K562 (cell line): ENCODE measurements around the gene ZNF552. TPM values are rescaled to one million over a fixed set of nuclear protein-coding genes. Genes with fewer than 3 reads are reported as not detected.
A peak's percentile ranks its signal among the peaks of the same experiment; 100 is the strongest.

ENCODE experiments used
- CREB3L1 ChIP-seq: fragments of 450-650 bp; IDR thresholded peaks from 2 replicates; pipeline ENCODE4 v1.6.1; 2014; ENCODE audit warnings: low read depth, mild to moderate bottlenecking, moderate library complexity, borderline replicate concordance
- CTBP1 ChIP-seq: fragments of 450-650 bp; IDR thresholded peaks from 2 replicates; pipeline ENCODE4 v1.6.1; 2016; ENCODE audit warnings: borderline replicate concordance
- E2F6 ChIP-seq, 2 experiments: IDR thresholded peaks; 2 replicates each; pipeline ENCODE4 v1.6.1; 2011; ENCODE audit warnings: borderline replicate concordance in 1 of 2, control low read depth in 1 of 2, low read depth in 1 of 2, low read length in 1 of 2, mild to moderate bottlenecking in 1 of 2, mixed read lengths in 1 of 2, moderate library complexity in 1 of 2; ENCODE audit not compliant: insufficient read depth in 1 of 2, insufficient read length in 1 of 2, poor library complexity in 1 of 2, severe bottlenecking in 1 of 2; ENCODE audit errors: extremely low read depth in 1 of 2
- ELF1 ChIP-seq: fragments of 200-800 bp; sonication (Bioruptor generic); IDR thresholded peaks from 2 replicates; pipeline ENCODE4 v1.6.1; 2016; ENCODE audit warnings: missing genetic modification characterization, missing compliant biosample characterization
- ESRRA ChIP-seq: fragments of 450-650 bp; IDR thresholded peaks from 2 replicates; pipeline ENCODE4 v1.6.1; 2014; ENCODE audit warnings: low read depth, mild to moderate bottlenecking, moderate library complexity, borderline replicate concordance
- GABPA ChIP-seq: fragments of 200-800 bp; sonication (Bioruptor generic); conservative IDR thresholded peaks from 2 replicates; pipeline ENCODE4 v1.6.1; 2016; ENCODE audit warnings: low read depth, missing genetic modification characterization, missing compliant biosample characterization
- GABPB1 ChIP-seq: sonication (generic); formaldehyde crosslinking; IDR thresholded peaks from 2 replicates; pipeline ENCODE4 v1.8.0; 2022; ENCODE audit warnings: mild to moderate bottlenecking, missing genetic modification reagents
- ILK ChIP-seq: fragments of 450-650 bp; IDR thresholded peaks from 2 replicates; pipeline ENCODE4 v1.6.1; 2016; ENCODE audit warnings: missing genetic modification characterization, low read depth, mild to moderate bottlenecking, missing compliant biosample characterization, moderate library complexity, borderline replicate concordance
- KDM1A ChIP-seq, 2 experiments: fragments of 450-650 bp; IDR thresholded peaks; 2 replicates each; pipeline ENCODE4 v1.6.1; 2016; ENCODE audit warnings: mild to moderate bottlenecking in 2 of 2
- NFRKB ChIP-seq: fragments of 450-650 bp; IDR thresholded peaks from 2 replicates; pipeline ENCODE4 v1.6.1; 2016; ENCODE audit warnings: low read depth
- PCBP2 ChIP-seq: fragments of 200-400 bp; formaldehyde crosslinking; IDR thresholded peaks from 2 replicates; pipeline ENCODE4 v1.6.1; 2018; ENCODE audit warnings: low read length, low read depth, mild to moderate bottlenecking, moderate library complexity; ENCODE audit not compliant: poor library complexity, severe bottlenecking
- PHF8 ChIP-seq: fragments of 200-600 bp; sonication (generic); IDR thresholded peaks from 2 replicates; pipeline ENCODE4 v1.6.1; 2012; ENCODE audit warnings: mixed run types, mild to moderate bottlenecking, inconsistent platforms, low read length, moderate library complexity, borderline replicate concordance
- PML ChIP-seq: IDR thresholded peaks from 2 replicates; pipeline ENCODE4 v1.6.1; 2012; ENCODE audit warnings: low read length, inconsistent platforms
- PTRF ChIP-seq: fragments of 450-650 bp; IDR thresholded peaks from 2 replicates; pipeline ENCODE4 v1.6.1; 2016; ENCODE audit warnings: mild to moderate bottlenecking, missing genetic modification characterization, missing compliant biosample characterization
- SIN3B ChIP-seq: fragments of 450-650 bp; IDR thresholded peaks from 2 replicates; pipeline ENCODE4 v1.6.1; 2017; ENCODE audit warnings: low read depth, mild to moderate bottlenecking, moderate library complexity
- TEAD4 ChIP-seq, 2 experiments: sonication (generic) in 1 of 2; formaldehyde crosslinking in 1 of 2; IDR thresholded peaks; 2 replicates each; pipeline versions ENCODE4 v1.6.1 to v1.8.0; 2012 to 2022; ENCODE audit warnings: borderline replicate concordance in 1 of 2, inconsistent platforms in 1 of 2, low read length in 1 of 2, mild to moderate bottlenecking in 1 of 2, missing genetic modification reagents in 1 of 2
- ZNF124 ChIP-seq: sonication (generic); formaldehyde crosslinking; IDR thresholded peaks from 2 replicates; pipeline ENCODE4 v1.8.1; 2022; ENCODE audit warnings: missing genetic modification reagents
- ZNF143 ChIP-seq: sonication (generic); formaldehyde crosslinking; IDR thresholded peaks from 2 replicates; pipeline ENCODE4 v1.9.0; 2022; ENCODE audit warnings: mild to moderate bottlenecking, missing genetic modification reagents
- polyA plus RNA-seq, 8 experiments: library from polyadenylated mRNA; depleted of rRNA in 4 of 8; stranded (reverse) in 5 of 8; unstranded in 3 of 8; fragments of >200 nt; fragmentation: Nextera tagmentation in 2 of 8; fragmentation: Illumina TruSeq in 1 of 8; extraction: Ambion mirVana in 2 of 8; extraction: Trizol in 1 of 8; gene quantifications; 2 replicates each; pipeline versions ENCODE4 v1.2.1 to v1.2.3, GENCODE V29; 2011 to 2014; ENCODE audit warnings: inconsistent platforms in 1 of 8, missing spikeins in 1 of 8
- total RNA-seq, 7 experiments: library from RNA; depleted of rRNA in 6 of 7; stranded (reverse); fragments of >200 nt in 6 of 7; fragmentation: Illumina TruSeq in 2 of 7; extraction: Trizol in 2 of 7; gene quantifications; 2 replicates each; pipeline versions ENCODE4 v1.2.1 to v1.2.3, GENCODE V29; 2011 to 2021; ENCODE audit warnings: low replicate concordance in 1 of 7
- TF ChIP-seq, protein P1 (sequence below), 2 experiments: fragments of 250-450 bp in 1 of 2; fragments of 450-650 bp in 1 of 2; sonication (Bioruptor Pico) in 1 of 2; IDR thresholded peaks; 2 replicates each; pipeline versions ENCODE4 v1.6.1 to v1.8.0; 2016 to 2021; ENCODE audit warnings: mild to moderate bottlenecking in 2 of 2, moderate library complexity in 2 of 2, missing compliant biosample characterization in 1 of 2, missing genetic modification characterization in 1 of 2
- TF ChIP-seq, protein P2 (sequence below): fragments of 450-650 bp; IDR thresholded peaks from 2 replicates; pipeline ENCODE4 v1.6.1; 2016; ENCODE audit warnings: mild to moderate bottlenecking

The ZNF552 gene
- total and polyA plus RNA-seq, 9 of the 15 experiments (the other 6 are each of a cell fraction or from before 2014, with no cell fraction given), result 4.4 to 12.4 (median 8.5) TPM

DNA sequence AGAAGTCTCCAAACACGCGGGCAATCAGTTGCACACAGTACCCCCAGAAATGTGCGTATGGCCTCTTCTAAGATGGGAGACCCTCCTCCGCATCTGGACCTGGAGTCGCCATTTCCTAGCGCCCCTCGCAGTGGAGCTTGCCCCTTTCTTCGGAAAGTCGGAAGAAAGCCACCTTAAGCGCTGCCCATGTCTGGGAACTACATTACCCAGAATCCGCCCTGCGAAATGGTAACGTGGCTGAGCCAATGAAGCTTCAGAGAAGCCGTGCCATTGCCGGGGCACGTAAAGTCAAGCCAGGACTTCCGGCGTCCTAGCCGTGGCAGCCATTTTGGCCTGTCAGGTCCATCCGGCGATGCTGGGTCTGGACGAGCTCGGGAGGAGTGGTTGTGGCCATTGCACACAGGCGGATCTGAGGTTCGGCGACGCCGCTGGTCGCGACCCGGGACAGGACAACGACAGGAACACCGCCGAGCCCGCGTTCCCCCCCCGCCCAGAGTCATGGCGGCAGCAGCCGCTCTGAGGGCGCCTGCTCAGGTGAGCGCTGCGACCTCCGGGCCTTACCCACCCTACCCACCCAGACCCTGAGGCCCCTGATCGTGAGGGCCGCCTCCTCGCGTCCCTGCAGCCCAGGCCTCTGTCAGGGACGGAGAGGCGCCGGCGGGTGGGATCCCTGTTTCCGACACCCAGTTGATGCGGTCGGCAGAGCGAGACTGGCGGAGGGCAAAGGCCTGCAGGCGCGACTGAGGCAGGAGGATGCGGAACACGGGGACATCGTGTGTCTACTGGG is 45.2 kb downstream of the ZNF552 start, which contains the start of gene ZNF586 (continued):
- TF ChIP-seq PCBP2 (no peak), ZNF143 (CRISPR knock-in tag) (peak; percentile 93), ELF1 (peak; percentile 63), E2F6 (IDR thresholded peaks at IDR 0.05; ENCODE audit: borderline replicate concordance in 1 of 2, extremely low read depth in 1 of 2, insufficient read depth in 1 of 2, insufficient read length in 1 of 2, low read depth in 1 of 2, low read length in 1 of 2, poor library complexity in 1 of 2, severe bottlenecking in 1 of 2) (peak; percentile 68 to 71), CREB3L1 (peak; percentile 87), ZNF124 (CRISPR knock-in tag) (no peak), ILK (tag) (no peak), GABPB1 (CRISPR knock-in tag) (peak; percentile 92), GABPA (peak; percentile 92), CTBP1 (0 out of 2 replicates have a peak, but pooled peaks have one; percentile 17), PHF8 (peak; percentile 83; the same call in 1 of the 2 replicates), ESRRA (peak; percentile 71), NFRKB (peak; percentile 77; the same call in 1 of the 2 replicates), PTRF (tag) (no peak), SIN3B (peak; percentile 29; the same call in 1 of the 2 replicates), KDM1A (IDR thresholded peaks at IDR 0.05) (no peak), TEAD4 (IDR thresholded peaks at IDR 0.05; ENCODE audit: low read length) (no peak), TEAD4 (CRISPR knock-in tag; IDR thresholded peaks at IDR 0.05; ENCODE audit: borderline replicate concordance) (no peak), PML (0 out of 2 replicates have a peak, but pooled peaks have one; percentile 18)
- TF ChIP-seq, protein P1, sequence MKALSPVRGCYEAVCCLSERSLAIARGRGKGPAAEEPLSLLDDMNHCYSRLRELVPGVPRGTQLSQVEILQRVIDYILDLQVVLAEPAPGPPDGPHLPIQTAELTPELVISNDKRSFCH (CRISPR knock-in tag; IDR thresholded peaks at IDR 0.05), result no peak
- TF ChIP-seq, protein P1 (tag; IDR thresholded peaks at IDR 0.05), result no peak
- TF ChIP-seq, protein P2, sequence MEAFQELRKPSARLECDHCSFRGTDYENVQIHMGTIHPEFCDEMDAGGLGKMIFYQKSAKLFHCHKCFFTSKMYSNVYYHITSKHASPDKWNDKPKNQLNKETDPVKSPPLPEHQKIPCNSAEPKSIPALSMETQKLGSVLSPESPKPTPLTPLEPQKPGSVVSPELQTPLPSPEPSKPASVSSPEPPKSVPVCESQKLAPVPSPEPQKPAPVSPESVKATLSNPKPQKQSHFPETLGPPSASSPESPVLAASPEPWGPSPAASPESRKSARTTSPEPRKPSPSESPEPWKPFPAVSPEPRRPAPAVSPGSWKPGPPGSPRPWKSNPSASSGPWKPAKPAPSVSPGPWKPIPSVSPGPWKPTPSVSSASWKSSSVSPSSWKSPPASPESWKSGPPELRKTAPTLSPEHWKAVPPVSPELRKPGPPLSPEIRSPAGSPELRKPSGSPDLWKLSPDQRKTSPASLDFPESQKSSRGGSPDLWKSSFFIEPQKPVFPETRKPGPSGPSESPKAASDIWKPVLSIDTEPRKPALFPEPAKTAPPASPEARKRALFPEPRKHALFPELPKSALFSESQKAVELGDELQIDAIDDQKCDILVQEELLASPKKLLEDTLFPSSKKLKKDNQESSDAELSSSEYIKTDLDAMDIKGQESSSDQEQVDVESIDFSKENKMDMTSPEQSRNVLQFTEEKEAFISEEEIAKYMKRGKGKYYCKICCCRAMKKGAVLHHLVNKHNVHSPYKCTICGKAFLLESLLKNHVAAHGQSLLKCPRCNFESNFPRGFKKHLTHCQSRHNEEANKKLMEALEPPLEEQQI, result no peak
